IMR-90 (cell line): ENCODE results near the gene LNX1. TPM values are rescaled to one million over a fixed set of nuclear protein-coding genes. Genes with fewer than 3 reads are reported as not detected.
A peak's percentile ranks its signal among the peaks of the same experiment; 100 is the strongest.

Experiments
- ATAC-seq: fragments of 200-7000 bp; cut with Tn5 transposase; 2 replicates; pipeline ENCODE4 v1.9.1; 2020; ENCODE audit warnings: low read depth, mild to moderate bottlenecking, moderate library complexity
- BruUV-seq: library from RNA; stranded (reverse); fragments of 400-500 nt; replicated peaks from 2 replicates; lab custom pipeline; 2021; lab: Mats Ljungman, UMichigan
- CTCF ChIA-PET: fragments of 300-600 bp; formaldehyde crosslinking; extraction: SDS; loops from one replicate; lab custom pipeline; 2021; ENCODE audit warnings: antibody characterized with exemption; lab: Yijun Ruan, JAX
- POLR2A ChIA-PET: fragments of 300-600 bp; sonication (Branson Sonifier 250); formaldehyde crosslinking; loops from one replicate; lab custom pipeline; 2022; ENCODE audit warnings: antibody characterized with exemption; ENCODE audit not compliant: unreplicated experiment; lab: Charles Lee
- DNase-seq: peaks from one replicate; pipeline ENCODE4 v3.0.0; 2013
- H2AFZ ChIP-seq: replicated peaks from 2 replicates; pipeline ENCODE3; 2013; ENCODE audit warnings: low read length, mild to moderate bottlenecking; ENCODE audit not compliant: poor library complexity
- H2AK5ac ChIP-seq: 2 replicates; pipeline ENCODE4 v1.6.1; 2013; ENCODE audit warnings: low read depth, low read length, inconsistent platforms
- H2AK9ac ChIP-seq: replicated peaks from 2 replicates; pipeline ENCODE3; 2013; ENCODE audit warnings: mild to moderate bottlenecking, low read depth, low read length, moderate library complexity; ENCODE audit not compliant: poor library complexity
- H2BK120ac ChIP-seq: 2 replicates; pipeline ENCODE4 v1.6.1; 2013; ENCODE audit warnings: low read depth, low read length, inconsistent platforms
- H2BK15ac ChIP-seq: 3 replicates; pipeline ENCODE4 v1.6.1; 2013; ENCODE audit warnings: low read depth, low read length, inconsistent platforms
- H2BK20ac ChIP-seq: 2 replicates; pipeline ENCODE4 v1.6.1; 2013; ENCODE audit warnings: low read depth, mild to moderate bottlenecking, inconsistent platforms, low read length, moderate library complexity
- H2BK5ac ChIP-seq: 2 replicates; pipeline ENCODE4 v1.6.1; 2013; ENCODE audit warnings: mild to moderate bottlenecking, low read depth, low read length, inconsistent platforms; ENCODE audit not compliant: poor library complexity, severe bottlenecking
- H3K14ac ChIP-seq: replicated peaks from 2 replicates; pipeline ENCODE4 v1.6.1; 2013; ENCODE audit warnings: low read depth, low read length, inconsistent platforms
- H3K18ac ChIP-seq: 2 replicates; pipeline ENCODE4 v1.6.1; 2013; ENCODE audit warnings: low read depth, low read length, control low read depth
- H3K23ac ChIP-seq: 2 replicates; pipeline ENCODE4 v1.6.1; 2013; ENCODE audit warnings: low read depth, low read length, inconsistent platforms
- H3K27ac ChIP-seq: 2 replicates; pipeline ENCODE4 v1.5.1; 2013; ENCODE audit warnings: mild to moderate bottlenecking, control low read depth, low read length; ENCODE audit not compliant: insufficient read depth
- H3K27me3 ChIP-seq: 2 replicates; pipeline ENCODE4 v1.6.1; 2013; ENCODE audit warnings: low read length; ENCODE audit not compliant: control insufficient read depth, insufficient read depth
- H3K36me3 ChIP-seq: 2 replicates; pipeline ENCODE4 v1.6.1; 2013; ENCODE audit warnings: low read length, mixed read lengths; ENCODE audit not compliant: control insufficient read depth, insufficient read depth
- H3K4ac ChIP-seq: 2 replicates; pipeline ENCODE4 v1.6.1; 2013; ENCODE audit warnings: low read depth, low read length, inconsistent platforms
- H3K4me1 ChIP-seq: 2 replicates; pipeline ENCODE4 v1.6.1; 2013; ENCODE audit warnings: low read length, mixed read lengths; ENCODE audit not compliant: control insufficient read depth, insufficient read depth
- H3K4me2 ChIP-seq: 2 replicates; pipeline ENCODE4 v1.6.1; 2013; ENCODE audit warnings: low read depth, mild to moderate bottlenecking, control low read depth, low read length, moderate library complexity
- H3K4me3 ChIP-seq: 2 replicates; pipeline ENCODE4 v1.5.1; 2013; ENCODE audit warnings: low read depth, mild to moderate bottlenecking, control low read depth, low read length, moderate library complexity; ENCODE audit not compliant: insufficient read depth
- H3K56ac ChIP-seq: 2 replicates; pipeline ENCODE4 v1.6.1; 2013; ENCODE audit warnings: low read length, inconsistent platforms; ENCODE audit not compliant: insufficient read depth; ENCODE audit errors: extremely low read depth
- H3K79me1 ChIP-seq, 2 experiments: 2 replicates each; pipeline ENCODE4 v1.6.1; 2013; ENCODE audit warnings: low read length in 2 of 2, inconsistent platforms in 1 of 2, low read depth in 1 of 2
- H3K9ac ChIP-seq: 2 replicates; pipeline ENCODE4 v1.6.1; 2013; ENCODE audit warnings: low read depth, low read length, control low read depth
- H3K9me1 ChIP-seq: 2 replicates; pipeline ENCODE4 v1.6.1; 2013; ENCODE audit warnings: low read length, inconsistent platforms; ENCODE audit not compliant: insufficient read depth
- H3K9me3 ChIP-seq: 2 replicates; pipeline ENCODE4 v1.6.1; 2013; ENCODE audit warnings: low read length; ENCODE audit not compliant: control insufficient read depth, insufficient read depth
- H4K20me1 ChIP-seq: 2 replicates; pipeline ENCODE4 v1.6.1; 2013; ENCODE audit warnings: low read length, inconsistent platforms; ENCODE audit not compliant: insufficient read depth
- H4K5ac ChIP-seq: 2 replicates; pipeline ENCODE4 v1.6.1; 2013; ENCODE audit warnings: mild to moderate bottlenecking, low read depth, low read length, control low read depth
- H4K8ac ChIP-seq, 2 experiments: 2 replicates each; pipeline ENCODE4 v1.6.1; 2013; ENCODE audit warnings: low read depth in 2 of 2, low read length in 2 of 2, control low read depth in 1 of 2, inconsistent platforms in 1 of 2
- H4K91ac ChIP-seq: 2 replicates; pipeline ENCODE4 v1.6.1; 2013; ENCODE audit warnings: low read depth, low read length, inconsistent platforms; ENCODE audit not compliant: insufficient read depth
- MAZ ChIP-seq: IDR thresholded peaks from 2 replicates; pipeline ENCODE4 v1.6.1; 2012; ENCODE audit warnings: low read depth, mild to moderate bottlenecking, low read length, improper control_type of control experiment, moderate library complexity, borderline replicate concordance
- MXI1 ChIP-seq: IDR thresholded peaks from 2 replicates; pipeline ENCODE4 v1.6.1; 2012; ENCODE audit warnings: low read depth, mild to moderate bottlenecking, low read length, moderate library complexity, borderline replicate concordance
- RFX5 ChIP-seq: IDR thresholded peaks from 2 replicates; pipeline ENCODE4 v1.8.0; 2012; ENCODE audit warnings: low read depth, mild to moderate bottlenecking, low read length, moderate library complexity
- WGBS, 2 experiments: methylation state at CpG; one replicate each; pipeline versions ENCODE4 v1.1.5 to v1.1.7; 2013; ENCODE audit warnings: missing lambda C conversion rate in 2 of 2; ENCODE audit not compliant: insufficient read length in 1 of 2; ENCODE audit errors: extremely low coverage in 2 of 2; 5-methylcytosine and 5-hydroxymethylcytosine counted together
- dilution Hi-C: fragments of 300-500 bp; cut with HindIII; formaldehyde crosslinking; loops from one replicate; pipeline ENCODE4 v1.14.3; 2018; ENCODE audit warnings: low sequenced_read_pairs; ENCODE audit not compliant: unreplicated experiment
- in situ Hi-C: fragments of 300-500 bp; cut with MboI; formaldehyde crosslinking; loops from 3 replicates; pipeline ENCODE4 v1.14.3; 2019; ENCODE audit warnings: low sequenced_read_pairs, inconsistent platforms, mixed read lengths
- intact Hi-C: fragments of 100-400 bp; cut with micrococcal nuclease; formaldehyde crosslinking; loops from 2 replicates; pipeline ENCODE4 v1.10.0; 2022
- polyA plus RNA-seq, 3 experiments: library from polyadenylated mRNA; depleted of rRNA; stranded (reverse); fragments of >200 nt; gene quantifications; 2 replicates each; pipeline ENCODE4 v1.2.3, GENCODE V29; 2012; ENCODE audit warnings: low replicate concordance in 1 of 3
- total RNA-seq: library from RNA; depleted of rRNA; stranded (reverse); fragments of >200 nt; gene quantifications from 2 replicates; pipeline ENCODE4 v1.2.3, GENCODE V29; 2012
- TF ChIP-seq, protein P1 (sequence below): fragments of 150-350 bp; IDR thresholded peaks from 2 replicates; pipeline ENCODE4 v1.6.1; 2017; ENCODE audit warnings: mild to moderate bottlenecking, antibody characterized with exemption, low read length, low read depth

Gene LNX1
- total and polyA plus RNA-seq, 2 of the 4 experiments (the other 2 are of a cell fraction), result 0.15 to 0.36 TPM

GRCh38 chr4:53478671-53479456 lies 112.4 kb downstream of the LNX1 start (continued):
- no peak for TF ChIP-seq MXI1

GRCh38 chr4:53477636-53478035 lies 113.7 kb downstream of the LNX1 start:
- dilution Hi-C loops, result no loop called here

More at GRCh38 chr4:53477636-53478035, 113.7 kb downstream of the LNX1 start:
- Histone ChIP-seq H2AFZ (no peak overlapping the region), H2BK120ac (peak overlapping the region; percentile 81), H3K14ac (peak overlapping the region; percentile 26), H3K4ac (peak overlapping the region; percentile 66), H2BK5ac (peak overlapping the region; percentile 96), H3K9ac (peak overlapping the region; percentile 27; the same call in 1 of the 2 replicates), H4K20me1 (no peaks in the 10 kb centered on the region), H3K79me1 (no peaks in the 10 kb centered on the region), H3K4me3 (no peak overlapping the region), H3K4me2 (no peak overlapping the region), H3K36me3 (no peaks in the 10 kb centered on the region), H4K5ac (peak overlapping the region; percentile 75), H3K56ac (peak overlapping the region; percentile 68; the same call in 1 of the 2 replicates), H3K18ac (peak overlapping the region; percentile 92), H3K9me1 (peaks cover 7% of the 10 kb centered on the region; the same call in 1 of the 2 replicates), H2BK20ac (peak overlapping the region; percentile 63; the same call in 1 of the 2 replicates), H2AK5ac (peak overlapping the region; percentile 46; the same call in 1 of the 2 replicates), H3K27ac (peak overlapping the region; percentile 75; the same call in 1 of the 2 replicates), H4K8ac (peak overlapping the region in 1 of 2 experiments; percentile 73; a peak in 2 of 4 replicates), H3K9me3 (no peaks in the 10 kb centered on the region), H2AK9ac (no peak overlapping the region), H3K23ac (peak overlapping the region; percentile 95), H3K27me3 (no peaks in the 10 kb centered on the region), H4K91ac (peak overlapping the region; percentile 95; the same call in 1 of the 2 replicates), H3K4me1 (peaks cover 22% of the 10 kb centered on the region), H2BK15ac (peak overlapping the region; percentile 57; the same call in 2 of the 3 replicates)
- BruUV-seq, result no TSS peak
- no peak for TF ChIP-seq MAZ
- no peak for TF ChIP-seq RFX5
- TF ChIP-seq MXI1, result no peak
- TF ChIP-seq, protein P1, sequence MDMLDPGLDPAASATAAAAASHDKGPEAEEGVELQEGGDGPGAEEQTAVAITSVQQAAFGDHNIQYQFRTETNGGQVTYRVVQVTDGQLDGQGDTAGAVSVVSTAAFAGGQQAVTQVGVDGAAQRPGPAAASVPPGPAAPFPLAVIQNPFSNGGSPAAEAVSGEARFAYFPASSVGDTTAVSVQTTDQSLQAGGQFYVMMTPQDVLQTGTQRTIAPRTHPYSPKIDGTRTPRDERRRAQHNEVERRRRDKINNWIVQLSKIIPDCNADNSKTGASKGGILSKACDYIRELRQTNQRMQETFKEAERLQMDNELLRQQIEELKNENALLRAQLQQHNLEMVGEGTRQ, result no peak
- in situ Hi-C loops (no loop called here), intact Hi-C loops (loop anchor here (5.0 kb wide), 5 partner anchors 100 to 750 kb away; partner anchors contain the start of gene PDGFRA)
- ATAC-seq (no peak), DNase-seq (peak; percentile 28)
- ChIA-PET POLR2A (no interaction called here), CTCF (interaction anchor here (0.7 kb wide), 2 partner anchors 13 to 99 kb away, joined by 3 read pairs; no protein-coding TSS in a partner anchor)
- no CpG with 5 or more reads among the region's 1 CpG for WGBS, 2 experiments
